Motor neuron (in vitro differentiated cells): Measurements from ENCODE around the gene RFTN2. TPM values are rescaled to one million over a fixed set of nuclear protein-coding genes. Genes with fewer than 3 reads are reported as not detected.
A peak's percentile ranks its signal among the peaks of the same experiment; 100 is the strongest.
"Not testable (repeated sequence)": the region's sequence is repeated elsewhere in the genome, so short reads cannot be mapped to it uniquely, and the experiment has no call there.

Experiments
- ATAC-seq, 8 experiments: fragments of 200-7000 bp; cut with Tn5 transposase; replicated peaks in 6 of 8; 2 replicates each; pipeline ENCODE4 v1.8.0; 2021; ENCODE audit warnings: mild to moderate bottlenecking in 8 of 8, moderate library complexity in 8 of 8
- H3K27ac ChIP-seq, 2 donors: fragments of 250-450 bp; sonication (Bioruptor Pico); 2 replicates each; pipeline ENCODE4 v1.9.0; 2021; ENCODE audit warnings: antibody characterized with exemption in 2 of 2, mild to moderate bottlenecking in 2 of 2, moderate library complexity in 1 of 2
- H3K4me1 ChIP-seq, 2 donors: fragments of 250-450 bp; sonication (Bioruptor Pico); replicated peaks in 1 of 2; 2 replicates each; pipeline ENCODE4 v1.6.1; 2021; ENCODE audit warnings: antibody characterized with exemption in 2 of 2, mild to moderate bottlenecking in 2 of 2, moderate library complexity in 1 of 2
- H3K4me3 ChIP-seq, 5 donors: fragments of 250-450 bp; sonication (Bioruptor Pico); 2 replicates each; pipeline ENCODE4 v1.9.0; 2021; ENCODE audit warnings: antibody characterized with exemption in 5 of 5, mild to moderate bottlenecking in 5 of 5, moderate library complexity in 4 of 5
- WGBS, 10 experiments: fragments of 450-650 bp; shearing (Covaris generic); methylation state at CpG; one replicate each; pipeline ENCODE4 v1.0.0; 2022; 5-methylcytosine and 5-hydroxymethylcytosine counted together
- in situ Hi-C, 9 experiments: fragments of 400-800 bp; cut with MboI; loops; one replicate each; pipeline ENCODE4 v1.15.0; 2021; ENCODE audit warnings: low sequenced_read_pairs in 9 of 9, low pct_unique_long_range_greater_than_20kb in 2 of 9; ENCODE audit not compliant: unreplicated experiment in 9 of 9
- total RNA-seq, 8 experiments: library from RNA; unstranded; fragments of 300-600 nt; gene quantifications; 2 replicates each; pipeline versions ENCODE4 v1.2.3 to v1.2.4, GENCODE V29; 2022

The RFTN2 gene
- total RNA-seq, 8 experiments from 2014 or later, result 0.63 to 22.7 (median 2.3) TPM

DNA sequence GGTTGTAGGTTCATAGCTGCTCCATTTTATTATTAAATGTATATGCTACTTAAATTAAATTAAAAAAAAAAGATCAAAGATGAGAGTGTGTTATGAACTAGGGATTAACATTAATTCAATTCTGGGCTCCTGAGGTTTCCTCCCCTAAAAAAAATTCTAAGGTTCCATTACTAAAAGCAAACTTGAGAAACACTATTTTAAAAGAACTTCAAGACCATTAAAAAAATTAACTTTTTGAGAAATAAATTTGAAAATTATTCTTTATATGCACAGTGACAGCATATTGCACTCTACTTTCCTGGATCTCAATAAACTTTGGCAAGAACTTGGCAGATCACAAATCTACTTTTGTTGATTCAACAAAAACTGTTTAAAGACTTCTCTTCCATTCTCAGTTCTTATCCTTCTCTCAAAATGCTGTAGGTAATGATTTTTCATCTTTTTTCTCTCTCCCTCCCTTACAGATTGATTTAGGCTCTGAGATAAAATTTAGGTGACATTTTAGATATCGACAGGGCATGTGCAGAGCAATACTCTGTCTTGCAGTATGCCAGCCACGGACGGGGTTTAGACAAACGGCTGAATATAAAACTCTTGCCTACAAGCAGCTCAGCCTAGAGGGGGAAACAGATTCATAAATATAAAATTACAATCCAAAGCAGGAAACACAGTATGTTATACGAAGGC lies 29.2 kb upstream of the RFTN2 start:
- in situ Hi-C loops, result loop anchor here in 1 of 9 experiments (10.0 kb wide), 1 partner anchor 70 kb away; no protein-coding TSS in a partner anchor
- peaks cover 20% of the 10 kb centered on the region in 2 donors for H3K4me1 ChIP-seq
- peak overlapping the region; percentile 64 to 89 (median 78) for H3K4me3 ChIP-seq
- ATAC-seq, result peak; percentile 30 to 61 (median 53)
- 0 to 3% (median 0%) methylated on average over 1 to 5 of the region's 5 CpGs; no CpG with 5 or more reads in 1 of the 10 experiments for WGBS, 10 experiments
- peak overlapping the region; percentile 62 to 85 for H3K27ac ChIP-seq

- in situ Hi-C loops, result loop anchor here in 1 of 9 experiments (10.0 kb wide), 1 partner anchor 74 kb away; no protein-coding TSS in a partner anchor
- Histone ChIP-seq H3K4me1 (peaks cover 0 to 5% of the 10 kb centered on the region in 2 donors), H3K27ac (no peak overlapping the region), H3K4me3 (no peak overlapping the region)
- 20 to 93% (median 57%) methylated on average over 1 to 3 of the region's 3 CpGs; no CpG with 5 or more reads in 5 of the 10 experiments for WGBS, 10 experiments
- no peak for ATAC-seq
Observed at GRCh38 chr2:197700960-197701359, 25.6 kb upstream of the RFTN2 start.

- in situ Hi-C loops, result loop anchor here in 1 of 9 experiments (10.0 kb wide), 1 partner anchor 75 kb away; no protein-coding TSS in a partner anchor
- H3K27ac ChIP-seq, ATAC-seq, H3K4me3 ChIP-seq, H3K4me1 ChIP-seq: not testable (repeated sequence)
Observed at GRCh38 chr2:197699724-197700123, 24.3 kb upstream of the RFTN2 start.

DNA sequence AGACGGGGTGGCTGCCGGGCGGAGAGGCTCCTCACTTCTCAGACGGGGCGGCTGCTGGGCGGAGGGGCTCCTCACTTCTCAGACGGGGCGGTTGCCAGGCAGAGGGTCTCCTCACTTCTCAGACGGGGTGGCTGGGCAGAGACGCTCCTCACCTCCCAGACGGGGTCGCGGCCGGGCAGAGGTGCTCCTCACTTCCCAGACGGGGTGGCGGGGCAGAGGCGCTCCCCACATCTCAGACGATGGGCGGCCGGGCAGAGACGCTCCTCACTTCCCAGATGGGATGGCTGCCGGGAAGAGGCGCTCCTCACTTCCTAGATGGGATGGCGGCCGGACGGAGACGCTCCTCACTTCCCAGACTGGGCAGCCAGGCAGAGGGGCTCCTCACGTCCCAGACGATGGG lies 21.2 kb upstream of the RFTN2 start:
- in situ Hi-C loops, ATAC-seq, H3K4me3 ChIP-seq, H3K4me1 ChIP-seq, H3K27ac ChIP-seq: not testable (repeated sequence)
- no CpG with 5 or more reads among the region's 29 CpGs for WGBS, 10 experiments

- H3K4me1 ChIP-seq, H3K27ac ChIP-seq, H3K4me3 ChIP-seq, ATAC-seq, in situ Hi-C loops: not testable (repeated sequence)
- WGBS, 10 experiments, result no CpG with 5 or more reads among the region's 30 CpGs
Observed at GRCh38 chr2:197695971-197696370, 20.6 kb upstream of the RFTN2 start.

DNA sequence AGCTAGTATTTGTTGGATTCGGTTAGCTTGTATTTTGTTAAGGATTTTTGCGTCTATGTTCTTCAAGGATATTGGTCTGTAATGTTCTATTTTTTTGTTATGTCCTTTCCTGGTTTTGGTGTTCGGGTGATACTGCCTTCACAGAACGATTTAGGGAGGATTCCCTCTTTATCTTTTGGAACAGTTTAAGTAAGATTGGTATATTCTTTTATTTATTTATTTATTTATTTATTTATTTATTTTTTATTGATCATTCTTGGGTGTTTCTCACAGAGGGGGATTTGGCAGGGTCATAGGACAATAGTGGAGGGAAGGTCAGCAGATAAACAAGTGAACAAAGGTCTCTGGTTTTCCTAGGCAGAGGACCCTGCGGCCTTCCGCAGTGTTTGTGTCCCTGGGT lies 19.8 kb upstream of the RFTN2 start:
- H3K27ac ChIP-seq, H3K4me3 ChIP-seq, ATAC-seq, in situ Hi-C loops, H3K4me1 ChIP-seq: not testable (repeated sequence)
- whole genome bisulfite sequencing, 10 experiments, result 83 to 100% (median 93%) methylated on average over 2 to 4 of the region's 6 CpGs; no CpG with 5 or more reads in 1 of the 10 experiments

DNA sequence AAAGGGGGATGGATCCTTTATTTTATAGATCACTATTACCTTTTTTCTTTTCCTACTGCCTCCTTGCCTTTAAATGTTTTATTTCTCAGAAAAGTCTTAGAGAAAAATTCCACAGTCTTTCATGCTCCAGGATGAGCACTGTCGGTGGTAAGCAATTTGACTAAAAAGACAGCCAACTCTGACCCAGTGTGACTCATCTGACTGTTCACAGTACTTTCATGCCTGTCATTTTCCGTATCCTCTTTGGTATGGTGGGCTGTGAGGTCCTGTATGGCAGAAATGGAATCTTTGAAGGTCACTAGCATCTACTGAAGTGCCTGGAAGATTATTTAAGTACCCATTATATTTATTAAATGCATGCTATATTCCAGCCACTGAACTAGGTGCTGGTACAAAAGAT lies 2.1 kb upstream of the RFTN2 start:
- in situ Hi-C loops, result no loop called here
- 0 to 86% (median 56%) methylated on average over 1 to 2 of the region's 2 CpGs; no CpG with 5 or more reads in 1 of the 10 experiments for WGBS, 10 experiments
- Histone ChIP-seq H3K4me3 (no peak overlapping the region), H3K27ac (no peak overlapping the region), H3K4me1 (peaks cover 0 to 11% of the 10 kb centered on the region in 2 donors)
- peak in 2 of 8 experiments; percentile 53 to 58 for ATAC-seq

DNA sequence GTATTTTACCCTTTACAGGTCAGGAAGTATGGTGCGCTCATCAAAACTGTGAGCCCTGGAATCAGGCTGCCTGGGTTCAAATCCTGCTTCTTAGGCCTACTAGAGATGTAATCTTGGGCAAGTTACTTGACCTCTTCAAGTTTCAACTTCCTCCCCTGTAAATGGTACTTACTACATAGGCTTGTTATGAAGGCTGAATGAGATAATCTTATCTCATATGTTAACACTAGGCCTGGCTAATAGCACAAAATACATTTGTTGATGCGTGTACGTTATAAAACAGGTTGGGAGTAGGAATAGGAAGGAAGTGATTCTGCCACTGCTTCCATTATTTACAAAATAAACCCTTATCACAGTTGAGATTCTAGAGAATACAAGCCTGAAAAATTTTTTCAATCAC lies 1.7 kb upstream of the RFTN2 start:
- in situ Hi-C loops, result no loop called here
- 68 to 100% (median 92%) methylated on average over 2 to 3 of the region's 3 CpGs; no CpG with 5 or more reads in 4 of the 10 experiments for WGBS, 10 experiments
- peaks cover 0 to 11% of the 10 kb centered on the region in 2 donors for H3K4me1 ChIP-seq
- H3K4me3 ChIP-seq, result no peak overlapping the region
- H3K27ac ChIP-seq, result no peak overlapping the region
- no peak for ATAC-seq

GRCh38 chr2:197675711-197676188 lies 363 bp upstream of the RFTN2 start:
- in situ Hi-C loops, result no loop called here
- peak in 6 of 8 experiments; percentile 49 to 77 (median 70) for ATAC-seq
- H3K4me3 ChIP-seq, result peak overlapping the region; percentile 22 to 34 (median 28)
- no peak overlapping the region for H3K27ac ChIP-seq
- H3K4me1 ChIP-seq, result peaks cover 0 to 11% of the 10 kb centered on the region in 2 donors
- 3 to 23% (median 9%) methylated on average over 3 to 6 of the region's 6 CpGs; no CpG with 5 or more reads in 1 of the 10 experiments for WGBS, 10 experiments

GRCh38 chr2:197674591-197674990 lies 796 bp downstream of the RFTN2 start:
- no peak for ATAC-seq
- Histone ChIP-seq H3K4me3 (peak overlapping the region; percentile 22 to 34 (median 28)), H3K27ac (no peak overlapping the region), H3K4me1 (peaks cover 0 to 11% of the 10 kb centered on the region in 2 donors)
- 0 to 33% (median 10%) methylated on average over 1 to 3 of the region's 3 CpGs for WGBS, 10 experiments
- in situ Hi-C loops, result no loop called here

DNA sequence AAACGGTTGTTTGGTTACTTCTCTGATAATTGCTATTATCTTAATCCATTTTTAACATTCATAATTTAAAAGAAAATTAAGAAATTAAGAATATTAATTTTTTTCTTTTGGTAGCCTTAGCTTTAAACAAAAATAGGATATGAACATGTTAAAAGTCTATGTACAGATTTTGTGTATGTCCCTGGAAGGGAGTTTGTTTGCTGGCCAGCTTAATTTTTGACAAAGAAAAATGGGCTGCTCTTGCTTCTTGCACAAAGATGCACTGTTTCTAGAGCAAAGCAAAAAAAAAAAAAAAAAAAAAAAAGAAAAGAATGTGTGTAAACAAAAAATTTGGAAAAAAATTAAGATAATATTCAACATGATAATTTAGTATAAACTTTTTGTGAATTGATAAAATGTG lies 1.3 kb downstream of the RFTN2 start:
- WGBS, 10 experiments, result 0 to 80% (median 17%) methylated on average over 1 of the region's 1 CpG
- no peak for ATAC-seq
- in situ Hi-C loops, result no loop called here
- peak overlapping the region in 4 of 5 donors; percentile 22 to 34 (median 28) for H3K4me3 ChIP-seq
- H3K27ac ChIP-seq, result no peak overlapping the region
- peaks cover 0 to 11% of the 10 kb centered on the region in 2 donors for H3K4me1 ChIP-seq

DNA sequence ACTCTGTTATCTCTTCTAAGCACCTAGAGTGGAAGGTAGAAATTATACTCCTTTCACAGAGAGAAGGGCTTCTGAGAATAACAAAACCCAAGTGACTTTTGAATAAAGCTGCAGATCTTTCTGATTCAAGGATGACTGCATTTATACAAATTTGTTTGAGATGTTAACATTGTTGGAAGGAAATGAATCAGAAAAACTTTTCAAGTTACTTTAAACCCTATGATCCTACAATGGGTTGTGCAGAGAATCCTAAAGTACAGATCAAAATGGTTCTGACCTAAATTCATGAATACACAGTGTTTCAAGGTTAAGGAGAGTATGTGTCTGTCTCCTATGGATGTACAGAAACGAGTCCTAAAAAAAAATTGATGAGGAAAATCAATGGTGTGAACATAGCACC lies 1.8 kb downstream of the RFTN2 start:
- peak in 1 of 8 experiments; percentile 19 for ATAC-seq
- no peak overlapping the region for H3K27ac ChIP-seq
- peak overlapping the region in 4 of 5 donors; percentile 0 to 34 (median 16) for H3K4me3 ChIP-seq
- 0 to 67% (median 14%) methylated on average over 1 of the region's 1 CpG; no CpG with 5 or more reads in 1 of the 10 experiments for WGBS, 10 experiments
- H3K4me1 ChIP-seq, result peaks cover 0 to 11% of the 10 kb centered on the region in 2 donors
- in situ Hi-C loops, result no loop called here

DNA sequence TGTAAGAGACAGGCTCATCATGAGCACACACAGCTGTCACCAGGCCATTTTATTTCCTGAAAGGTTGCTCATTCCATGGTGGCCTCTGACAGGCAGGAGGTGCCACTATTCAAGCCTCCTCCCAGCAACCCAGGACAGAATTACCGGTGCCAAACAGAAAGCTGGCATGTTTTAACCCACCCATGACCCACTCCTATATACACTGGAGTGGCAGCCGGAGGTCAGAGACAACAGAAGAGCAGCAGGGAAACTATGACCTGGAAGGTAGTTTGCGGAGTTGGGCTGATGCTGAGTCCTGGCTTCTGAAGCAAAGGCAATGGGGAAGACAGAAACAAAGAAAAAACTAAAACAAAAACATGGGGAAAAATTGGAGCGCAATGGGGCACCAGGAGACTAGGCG lies 2.3 kb downstream of the RFTN2 start:
- 20 to 84% (median 60%) methylated on average over 1 to 5 of the region's 5 CpGs; no CpG with 5 or more reads in 2 of the 10 experiments for WGBS, 10 experiments
- peak in 5 of 8 experiments; percentile 19 to 73 (median 34) for ATAC-seq
- H3K27ac ChIP-seq, result no peak overlapping the region
- in situ Hi-C loops, result no loop called here
- H3K4me1 ChIP-seq, result peaks cover 0 to 11% of the 10 kb centered on the region in 2 donors
- peak overlapping the region in 2 of 5 donors; percentile 28 to 34 for H3K4me3 ChIP-seq
